OCI-LY3 (cell line): ENCODE data around the gene LCNL1.

Experiments
- EZH2phosphoT487 ChIP-seq: fragments of 200-600 bp; shearing (Covaris generic); IDR thresholded peaks from 2 replicates; pipeline ENCODE4 v1.6.1; 2018; ENCODE audit warnings: antibody characterized with exemption, mixed run types, low read depth
- TF ChIP-seq, protein P1 (sequence below): fragments of 200-600, 300-600 bp; sonication (generic); IDR thresholded peaks from 2 replicates; pipeline ENCODE4 v1.5.1; 2014; ENCODE audit warnings: antibody characterized with exemption, low read length, low read depth

DNA sequence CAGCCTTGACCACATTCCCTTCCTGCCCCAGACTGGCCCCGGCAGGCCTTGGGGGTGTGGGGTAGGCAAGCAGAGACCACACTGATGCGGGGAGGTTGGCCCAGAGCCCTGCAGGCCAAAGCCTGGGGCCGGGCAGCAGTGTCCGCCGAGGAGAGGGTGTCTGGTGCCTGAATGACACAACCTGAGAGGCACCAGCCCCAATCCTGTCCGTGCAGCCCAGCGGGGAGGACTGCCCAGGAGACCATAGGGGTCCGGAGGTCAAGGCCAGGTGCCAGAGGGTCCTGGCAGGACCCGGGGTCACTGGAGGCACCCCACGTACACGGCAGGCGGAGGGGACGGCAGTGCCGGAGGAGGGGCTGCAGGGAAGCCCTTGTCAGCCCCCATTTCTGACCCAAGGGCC lies 11.0 kb upstream of the LCNL1 start:
- TF ChIP-seq, protein P1, sequence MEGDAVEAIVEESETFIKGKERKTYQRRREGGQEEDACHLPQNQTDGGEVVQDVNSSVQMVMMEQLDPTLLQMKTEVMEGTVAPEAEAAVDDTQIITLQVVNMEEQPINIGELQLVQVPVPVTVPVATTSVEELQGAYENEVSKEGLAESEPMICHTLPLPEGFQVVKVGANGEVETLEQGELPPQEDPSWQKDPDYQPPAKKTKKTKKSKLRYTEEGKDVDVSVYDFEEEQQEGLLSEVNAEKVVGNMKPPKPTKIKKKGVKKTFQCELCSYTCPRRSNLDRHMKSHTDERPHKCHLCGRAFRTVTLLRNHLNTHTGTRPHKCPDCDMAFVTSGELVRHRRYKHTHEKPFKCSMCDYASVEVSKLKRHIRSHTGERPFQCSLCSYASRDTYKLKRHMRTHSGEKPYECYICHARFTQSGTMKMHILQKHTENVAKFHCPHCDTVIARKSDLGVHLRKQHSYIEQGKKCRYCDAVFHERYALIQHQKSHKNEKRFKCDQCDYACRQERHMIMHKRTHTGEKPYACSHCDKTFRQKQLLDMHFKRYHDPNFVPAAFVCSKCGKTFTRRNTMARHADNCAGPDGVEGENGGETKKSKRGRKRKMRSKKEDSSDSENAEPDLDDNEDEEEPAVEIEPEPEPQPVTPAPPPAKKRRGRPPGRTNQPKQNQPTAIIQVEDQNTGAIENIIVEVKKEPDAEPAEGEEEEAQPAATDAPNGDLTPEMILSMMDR, result no peak
- no peak for TF ChIP-seq EZH2phosphoT487
